ENCODE results near the gene BMP3.
A peak's percentile ranks its signal among the peaks of the same experiment; 100 is the strongest.

Gene BMP3

GRCh38 chr4:81040012-81040659 lies 9.6 kb downstream of the BMP3 start:
- DNase-seq (ENCODE audit: low spot score) = peak; percentile 20

DNA sequence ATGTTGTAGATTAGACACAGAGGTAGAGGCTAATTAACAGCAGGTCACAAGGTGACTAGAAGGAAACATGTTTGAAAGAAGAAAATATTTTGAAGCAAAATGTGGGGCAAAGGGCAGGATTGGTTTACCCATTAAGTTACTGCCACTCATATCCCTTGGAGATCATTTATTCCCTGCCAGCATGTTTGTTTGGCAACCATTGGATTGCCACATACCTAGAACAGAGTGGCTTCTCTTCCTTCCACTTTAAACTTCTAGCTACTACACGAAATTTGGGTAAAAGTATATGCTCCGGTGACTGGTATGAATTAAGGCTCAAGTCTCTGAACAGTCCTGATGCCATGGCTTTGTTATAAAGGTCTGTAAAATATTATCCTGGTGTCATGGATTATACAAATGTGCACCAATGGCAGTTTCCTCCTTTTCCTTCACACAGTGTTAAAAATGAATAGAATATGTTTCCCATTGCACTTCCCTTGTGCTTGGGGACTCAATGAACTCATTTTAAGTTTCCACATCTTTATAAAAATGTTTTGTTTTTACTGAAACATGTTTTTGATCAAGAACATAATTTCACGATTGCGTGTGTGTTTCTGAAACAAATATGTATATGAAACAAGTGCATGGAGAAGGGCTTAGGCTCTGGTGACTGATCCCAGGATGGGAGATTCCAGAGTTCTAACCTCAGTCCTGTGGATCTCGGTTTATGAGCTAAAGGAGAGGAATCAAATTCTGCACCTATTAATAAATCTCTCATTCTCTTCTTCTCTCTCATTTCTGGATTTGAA lies 12.3 kb downstream of the BMP3 start:
- no peak for DNase-seq (ENCODE audit: low spot score)

DNA sequence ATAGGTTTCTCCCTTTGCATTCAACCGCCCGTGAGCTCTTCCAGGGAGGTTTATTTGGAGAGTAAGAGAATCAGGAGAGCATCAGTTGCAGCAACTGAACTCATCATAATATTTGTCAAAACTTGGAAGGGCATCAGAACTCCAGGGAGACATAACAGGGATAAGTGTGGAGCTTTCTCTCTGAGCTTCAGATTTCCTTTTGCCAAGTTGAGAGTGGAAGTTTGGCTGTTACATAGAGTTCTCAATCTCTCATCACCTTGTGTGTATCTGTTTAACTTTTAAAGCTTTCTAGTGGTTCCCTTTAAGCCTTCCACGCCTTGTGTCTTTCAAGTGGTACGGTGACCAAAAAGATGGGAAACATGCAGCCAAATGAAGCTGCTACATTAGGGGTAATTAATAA lies 18.8 kb downstream of the BMP3 start:
- DNase-seq (ENCODE audit: low spot score) = no peak

DNA sequence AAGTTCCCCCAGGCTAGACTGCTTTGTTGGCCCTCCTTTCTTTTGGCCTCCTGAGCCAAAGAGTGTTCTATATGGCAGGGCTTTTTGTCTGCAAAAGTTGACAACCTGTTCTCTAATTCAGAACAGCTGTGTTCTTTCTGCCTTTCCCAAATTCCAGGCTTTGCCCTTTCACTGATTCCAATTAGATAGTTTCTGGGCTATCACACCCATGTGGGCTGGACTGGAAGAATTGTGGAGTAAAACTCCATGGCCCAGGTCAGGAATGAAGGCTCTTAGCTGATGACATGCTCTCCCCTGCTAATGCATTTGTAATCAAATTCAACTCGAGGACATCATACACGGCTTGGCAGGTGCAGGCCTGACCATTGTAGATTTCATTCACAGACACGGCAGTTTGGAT lies 19.4 kb downstream of the BMP3 start:
- no peak for DNase-seq (ENCODE audit: low spot score)

GRCh38 chr4:81052119-81053068 lies 21.9 kb downstream of the BMP3 start:
- no peak for DNase-seq (ENCODE audit: low spot score)

DNA sequence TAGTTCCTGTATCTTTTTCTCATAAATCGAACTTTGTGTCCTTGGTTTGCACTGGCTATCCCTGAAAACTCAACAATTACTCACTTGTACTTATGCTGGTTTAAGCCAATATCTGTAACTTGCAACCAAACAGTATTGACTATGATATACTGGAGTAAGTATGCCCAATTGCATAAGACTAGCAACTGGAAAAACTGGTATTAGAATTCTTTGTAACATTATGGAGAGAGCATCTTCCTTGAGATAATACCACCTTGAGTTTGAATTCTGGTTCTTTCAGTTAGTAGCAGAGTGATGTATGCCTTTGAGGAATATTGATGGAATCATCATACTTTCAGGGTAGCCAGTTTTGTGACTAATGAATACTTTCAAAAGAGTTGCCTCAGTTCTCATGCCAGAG lies 28.1 kb downstream of the BMP3 start:
- no peak for DNase-seq (ENCODE audit: low spot score)

DNA sequence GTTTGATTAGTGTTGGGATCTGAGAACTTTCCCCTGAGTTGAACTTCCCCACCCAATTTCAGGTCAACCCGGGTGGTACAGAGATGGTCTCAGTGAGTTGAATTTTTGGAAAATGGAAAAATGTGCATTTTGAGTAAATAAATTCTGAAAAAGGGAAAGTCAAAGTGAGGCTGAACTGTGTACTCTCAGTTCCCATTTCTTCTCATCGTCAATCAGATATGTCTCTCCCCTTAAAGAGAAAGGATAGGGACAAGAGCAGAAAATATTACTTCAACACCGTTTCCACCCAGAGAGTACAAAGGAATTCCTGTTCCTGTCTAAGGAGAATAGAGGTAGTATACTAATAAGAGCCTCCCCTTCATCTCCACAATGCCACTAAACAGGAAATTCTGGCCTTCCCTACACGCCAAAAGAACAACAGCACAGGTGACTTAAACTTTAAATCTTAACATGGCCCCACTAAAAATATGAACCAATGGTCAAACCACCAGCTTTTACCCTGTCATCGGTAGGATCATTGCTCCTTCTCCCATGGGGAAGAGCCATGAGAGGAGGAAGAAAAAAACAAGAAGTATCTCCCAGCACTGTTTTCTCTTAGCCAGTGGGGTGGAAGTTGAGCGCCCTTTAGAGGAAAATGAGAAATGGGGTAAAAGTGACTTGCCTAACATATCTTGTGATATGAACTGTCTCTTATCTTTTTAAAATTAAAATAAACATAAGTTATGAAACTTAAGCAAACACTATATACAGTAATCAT lies 30.3 kb downstream of the BMP3 start:
- DNase-seq (ENCODE audit: low spot score) = no peak

DNA sequence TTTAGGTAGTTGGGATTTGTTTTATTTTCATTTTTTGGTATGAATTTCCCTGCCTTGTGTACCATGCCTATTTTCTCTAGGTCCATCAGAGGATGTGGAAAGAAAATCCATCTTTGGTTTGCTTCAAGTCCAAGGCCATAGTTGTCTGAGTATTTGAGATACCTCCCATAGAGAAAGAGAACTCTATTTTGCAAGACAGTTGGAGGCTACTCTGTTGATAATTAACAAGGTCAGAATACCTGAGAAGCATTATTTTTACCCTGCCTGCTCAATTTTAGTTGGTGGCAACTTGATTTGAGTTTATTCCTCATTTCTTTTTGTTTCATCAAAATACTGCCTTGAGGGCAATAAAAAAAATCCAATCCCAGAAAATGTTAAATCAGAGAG lies 30.8 kb downstream of the BMP3 start:
- no peak for DNase-seq (ENCODE audit: low spot score)

DNA sequence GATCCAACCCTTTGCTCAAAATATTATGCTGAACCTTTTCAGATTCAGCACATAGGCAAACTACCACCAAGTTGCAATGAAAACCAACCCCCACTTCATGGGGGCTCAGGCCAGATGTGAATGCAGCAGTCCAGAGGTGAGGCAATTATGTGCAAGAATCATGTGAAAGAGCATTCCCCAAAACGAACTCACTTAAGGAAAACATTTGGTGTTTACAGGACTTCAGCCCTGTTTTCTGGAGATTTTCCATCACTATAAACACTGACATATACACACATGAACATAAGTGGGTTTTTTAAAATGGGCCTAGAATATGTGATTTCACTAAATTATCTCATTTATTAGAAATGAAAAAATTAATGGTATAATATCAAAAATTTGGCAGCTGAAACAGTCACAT lies 31.5 kb downstream of the BMP3 start:
- DNase-seq (ENCODE audit: low spot score) = no peak

GRCh38 chr4:81065446-81065845 lies 34.9 kb downstream of the BMP3 start:
- no peak for DNase-seq (ENCODE audit: low spot score)

- DNase-seq (ENCODE audit: low spot score) = peak; percentile 10
Measured at GRCh38 chr4:81069706-81070331, 39.3 kb downstream of the BMP3 start.

DNA sequence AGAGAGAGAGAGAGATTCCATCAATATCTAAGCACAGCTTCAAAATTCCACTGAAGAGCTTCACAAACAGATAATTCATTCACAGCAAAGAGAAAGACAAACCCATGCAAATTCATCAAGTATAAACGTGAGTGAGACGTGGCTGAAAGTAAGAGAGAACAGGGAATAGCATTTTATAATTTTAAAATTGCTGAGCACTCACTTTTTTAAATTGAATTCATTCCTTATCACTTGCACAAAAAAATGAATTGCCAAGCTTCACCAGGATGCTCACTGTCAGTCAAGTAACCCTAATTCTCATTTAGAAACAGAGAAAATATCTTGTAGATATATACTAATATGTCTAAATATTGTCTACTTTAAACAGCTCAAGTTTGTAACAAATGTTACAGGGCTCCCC lies 40.5 kb downstream of the BMP3 start:
- DNase-seq (ENCODE audit: low spot score) = no peak

DNA sequence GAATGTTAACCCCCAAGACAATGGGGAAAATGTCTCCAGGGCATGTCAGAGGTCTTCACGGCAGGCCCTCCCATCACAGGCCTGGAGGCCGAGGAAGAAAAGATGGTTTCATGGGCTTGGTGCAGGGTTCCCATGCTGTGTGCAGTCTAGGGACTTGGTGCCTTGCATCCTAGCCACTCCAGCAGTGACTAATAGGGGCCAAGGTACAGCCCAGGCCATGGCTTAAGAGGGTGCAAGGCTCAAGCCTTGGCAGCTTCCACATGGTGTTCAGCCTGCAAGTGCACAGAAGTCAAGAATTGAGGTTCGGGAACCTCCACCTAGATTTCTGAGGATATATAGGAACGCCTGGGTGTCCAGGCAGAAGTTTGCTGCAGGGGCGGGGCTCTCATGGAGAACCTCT lies 50.6 kb downstream of the BMP3 start:
- no peak for DNase-seq (ENCODE audit: low spot score)

DNA sequence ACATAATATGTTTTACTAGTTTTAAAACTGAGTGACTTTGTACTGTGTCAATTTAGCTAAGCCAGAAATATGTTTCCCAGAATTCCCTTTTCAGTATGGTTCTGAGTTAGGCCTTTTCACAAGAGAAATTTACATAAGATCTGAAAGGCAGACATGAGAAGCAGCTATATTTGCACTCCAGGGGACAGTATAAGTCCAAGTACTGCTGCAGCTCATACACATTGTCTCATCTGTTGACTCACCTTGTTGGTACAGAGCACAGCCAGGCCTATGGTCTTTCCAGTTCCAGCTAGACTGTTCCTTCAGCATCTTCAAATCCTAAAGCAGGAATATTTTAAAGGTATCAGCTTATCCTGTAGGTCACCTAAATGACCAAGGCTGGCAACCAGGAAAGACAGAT lies 53.5 kb downstream of the BMP3 start:
- DNase-seq (ENCODE audit: low spot score) = no peak

- DNase-seq (ENCODE audit: low spot score) = no peak
Measured at GRCh38 chr4:81084634-81085033, 54.1 kb downstream of the BMP3 start.

- DNase-seq (ENCODE audit: low spot score) = no peak
Measured at GRCh38 chr4:81085291-81085690, 54.8 kb downstream of the BMP3 start.

DNA sequence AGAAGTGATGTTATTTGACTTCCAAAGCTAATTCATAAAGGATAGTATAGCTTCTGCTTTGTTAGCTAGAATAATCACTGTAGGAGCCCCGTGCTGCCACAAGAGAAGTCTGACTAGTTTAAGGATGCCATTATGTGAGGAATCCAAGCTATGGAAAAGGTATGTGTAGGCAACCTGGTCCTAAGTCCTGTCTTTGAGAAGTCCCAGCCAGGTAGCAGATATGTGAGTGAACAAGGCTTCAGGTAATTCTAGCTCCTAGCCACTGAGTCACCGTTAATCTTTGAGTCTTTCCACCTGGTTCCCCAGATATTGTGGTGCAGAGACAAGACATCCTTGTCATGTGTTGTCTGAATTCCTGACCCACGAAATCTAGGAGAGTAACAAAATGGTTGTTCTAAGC lies 55.5 kb downstream of the BMP3 start:
- no peak for DNase-seq (ENCODE audit: low spot score)

DNA sequence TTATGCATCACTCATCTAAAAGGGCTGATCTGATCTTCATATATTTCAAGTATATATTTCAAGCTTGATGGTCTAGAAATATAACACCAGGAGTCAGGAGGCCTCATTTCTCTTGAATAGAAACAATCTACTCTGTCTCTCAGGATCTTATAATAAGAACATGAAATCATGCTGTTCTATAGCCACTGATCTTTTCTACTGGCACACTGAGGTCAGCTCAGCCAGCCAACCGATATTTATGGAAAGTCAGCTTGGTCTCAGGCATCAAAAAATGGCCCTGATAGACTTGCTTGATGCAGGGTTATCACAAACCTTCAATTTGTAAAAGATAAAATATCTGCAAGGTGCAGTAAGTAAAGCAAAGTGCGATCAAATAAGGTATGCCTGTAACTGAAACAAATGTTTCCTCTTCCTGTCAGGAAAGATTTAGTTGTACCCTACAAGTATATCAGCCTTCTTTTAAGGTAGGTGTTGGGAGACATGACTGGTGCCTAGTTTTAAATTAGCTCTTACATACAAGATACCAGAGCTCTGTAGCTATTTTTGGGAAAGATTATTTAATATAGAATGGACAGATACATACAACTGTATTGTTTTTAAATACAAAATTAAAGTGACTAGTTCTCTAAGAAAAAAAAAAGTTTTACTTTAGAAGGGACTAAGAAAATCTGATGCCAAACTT lies 63.4 kb downstream of the BMP3 start:
- DNase-seq (ENCODE audit: low spot score) = no peak

DNA sequence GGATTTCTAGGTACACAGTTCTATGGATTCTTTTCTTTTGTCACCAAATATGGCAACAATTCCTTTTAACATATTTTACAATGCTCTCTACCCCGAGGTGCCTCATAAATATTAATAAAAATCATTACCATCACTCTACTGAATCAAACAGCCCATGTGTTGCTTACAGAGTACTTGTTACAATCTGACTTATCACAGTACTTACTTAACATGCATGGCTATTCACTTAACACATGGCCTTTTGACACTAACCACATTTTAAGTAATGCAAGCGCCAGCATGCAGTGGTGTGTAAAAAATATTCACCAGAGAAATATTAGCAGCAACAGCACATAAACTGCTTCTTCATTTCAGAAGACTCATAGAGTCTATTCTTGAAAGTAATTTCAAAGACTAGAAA lies 64.9 kb downstream of the BMP3 start:
- DNase-seq (ENCODE audit: low spot score) = no peak

DNA sequence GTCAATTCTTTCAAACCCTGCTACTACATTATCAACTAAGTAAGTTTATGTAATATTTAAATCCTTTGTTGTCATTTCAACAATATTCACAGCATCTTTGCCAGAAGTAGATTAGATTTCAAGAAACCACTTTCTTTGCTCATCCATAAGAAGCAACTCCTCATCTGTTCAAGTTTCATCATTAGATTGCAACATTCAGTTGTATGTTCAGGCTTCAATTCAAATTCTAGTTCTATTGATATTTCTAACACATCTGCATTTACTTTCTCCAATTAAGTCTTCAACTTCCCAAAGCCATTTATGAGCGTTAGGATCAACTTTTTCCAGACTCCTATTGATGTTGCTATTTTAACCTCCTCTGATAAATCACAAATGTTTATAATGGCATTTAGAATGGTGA lies 66.1 kb downstream of the BMP3 start:
- DNase-seq (ENCODE audit: low spot score) = no peak

DNA sequence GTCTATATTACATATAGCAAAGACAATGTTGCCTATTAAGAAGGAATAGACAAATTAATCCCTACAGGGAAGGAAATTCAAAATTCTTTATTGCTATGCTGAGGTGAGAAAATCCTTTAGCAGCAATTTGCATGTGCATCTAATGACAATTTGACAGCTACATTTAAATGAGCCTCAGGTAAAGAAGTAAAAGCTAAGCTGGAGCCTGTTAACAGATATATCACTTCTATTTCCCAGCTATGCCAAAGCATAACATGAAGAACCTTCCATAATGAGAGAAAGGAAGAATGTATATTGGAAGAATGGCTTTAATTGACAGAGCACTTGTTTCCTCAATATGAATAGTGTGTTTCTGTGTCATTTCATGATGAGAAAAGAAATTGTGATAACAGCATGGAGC lies 71.6 kb downstream of the BMP3 start:
- no peak for DNase-seq (ENCODE audit: low spot score)

All from HuH-7 (cell line).